Limb (tissue), 2 donors: ENCODE results near the gene FBRSL1.

Experiments
- DNase-seq, 2 donors: peaks; one replicate each; pipeline ENCODE4 v3.0.0-alpha.2; 2016; ENCODE audit errors: extremely low spot score in 2 of 2

The FBRSL1 gene

GRCh38 chr12:132538663-132538990 is 48.7 kb downstream of the FBRSL1 start:
- DNase-seq, result no peak

- DNase-seq, result no peak
These were observed 49.2 kb downstream of the FBRSL1 start for GRCh38 chr12:132539016-132539773.

GRCh38 chr12:132540436-132540835 is 50.5 kb downstream of the FBRSL1 start:
- no peak for DNase-seq

- DNase-seq, result no peak
These were observed 51.2 kb downstream of the FBRSL1 start for GRCh38 chr12:132541200-132541599.

GRCh38 chr12:132541996-132542395 is 52.0 kb downstream of the FBRSL1 start:
- DNase-seq, result no peak

- no peak for DNase-seq
These were observed 52.7 kb downstream of the FBRSL1 start for GRCh38 chr12:132542661-132543060.

- no peak for DNase-seq
These were observed 53.5 kb downstream of the FBRSL1 start for GRCh38 chr12:132543298-132544079.

- no peak for DNase-seq
These were observed 54.1 kb downstream of the FBRSL1 start for GRCh38 chr12:132544080-132544397.

GRCh38 chr12:132544498-132544897 is 54.5 kb downstream of the FBRSL1 start:
- no peak for DNase-seq

GRCh38 chr12:132545164-132545953 is 55.4 kb downstream of the FBRSL1 start:
- no peak for DNase-seq

- no peak for DNase-seq
These were observed 56.0 kb downstream of the FBRSL1 start for GRCh38 chr12:132545955-132546354.

- no peak for DNase-seq
These were observed 56.7 kb downstream of the FBRSL1 start for GRCh38 chr12:132546647-132547046.

GRCh38 chr12:132547205-132547740 is 57.3 kb downstream of the FBRSL1 start:
- DNase-seq, result no peak

GRCh38 chr12:132548430-132549058 is 58.6 kb downstream of the FBRSL1 start:
- DNase-seq, result no peak

- no peak for DNase-seq
These were observed 59.1 kb downstream of the FBRSL1 start for GRCh38 chr12:132549059-132549458.

GRCh38 chr12:132550014-132550802 is 60.3 kb downstream of the FBRSL1 start:
- no peak for DNase-seq

- no peak for DNase-seq
These were observed 61.1 kb downstream of the FBRSL1 start for GRCh38 chr12:132550830-132551640.

GRCh38 chr12:132551641-132552031 is 61.7 kb downstream of the FBRSL1 start:
- DNase-seq, result no peak

- DNase-seq, result no peak
These were observed 65.1 kb downstream of the FBRSL1 start for GRCh38 chr12:132554845-132555630.
